GM18873 (cell line): ENCODE measurements around the gene DEXI.
"Not testable (repeated sequence)": the region's sequence is repeated elsewhere in the genome, so short reads cannot be mapped to it uniquely, and the experiment has no call there.

Experiments
- ATAC-seq: cut with Tn5 transposase; IDR thresholded peaks from one replicate; pipeline ENCODE4 v1.9.1; 2021; ENCODE audit warnings: mild to moderate bottlenecking, moderate library complexity, moderate number of reproducible peaks; ENCODE audit not compliant: unreplicated experiment, low FRiP score

Gene DEXI

GRCh38 chr16:10970065-10970464, 27.8 kb upstream of the DEXI start:
- no peak for ATAC-seq

GRCh38 chr16:10969615-10970014, 27.3 kb upstream of the DEXI start:
- no peak for ATAC-seq

- ATAC-seq, result no peak
Observed at GRCh38 chr16:10968498-10968897, 26.2 kb upstream of the DEXI start.

- ATAC-seq, result no peak
Observed at GRCh38 chr16:10967986-10968385, 25.7 kb upstream of the DEXI start.

- not testable (repeated sequence) for ATAC-seq
Observed at GRCh38 chr16:10966559-10966958, 24.3 kb upstream of the DEXI start.

GRCh38 chr16:10966129-10966528, 23.9 kb upstream of the DEXI start:
- ATAC-seq, result no peak

GRCh38 chr16:10965440-10966061, 23.3 kb upstream of the DEXI start:
- peak; percentile 51 for ATAC-seq

- no peak for ATAC-seq
Observed at GRCh38 chr16:10964891-10965326, 22.6 kb upstream of the DEXI start.

- ATAC-seq, result no peak
Observed at GRCh38 chr16:10964039-10964890, 22.0 kb upstream of the DEXI start.

GRCh38 chr16:10961231-10961630, 19.0 kb upstream of the DEXI start:
- no peak for ATAC-seq

- ATAC-seq, result no peak
Observed at GRCh38 chr16:10959161-10959560, 16.9 kb upstream of the DEXI start.

GRCh38 chr16:10957771-10958482, 15.7 kb upstream of the DEXI start:
- no peak for ATAC-seq

GRCh38 chr16:10954903-10955302, 12.6 kb upstream of the DEXI start:
- ATAC-seq, result no peak

- ATAC-seq, result no peak
Observed at GRCh38 chr16:10951026-10951425, 8.8 kb upstream of the DEXI start.

GRCh38 chr16:10950393-10950792, 8.1 kb upstream of the DEXI start:
- no peak for ATAC-seq

- peak; percentile 67 for ATAC-seq
Observed at GRCh38 chr16:10949424-10949970, 7.2 kb upstream of the DEXI start.

- no peak for ATAC-seq
Observed at GRCh38 chr16:10947211-10947787, 5.0 kb upstream of the DEXI start.

- no peak for ATAC-seq
Observed at GRCh38 chr16:10946308-10946707, 4.0 kb upstream of the DEXI start.

GRCh38 chr16:10945065-10945787, 3.0 kb upstream of the DEXI start:
- ATAC-seq, result no peak
